Measurements from ENCODE around the gene CISH.
A peak's percentile ranks its signal among the peaks of the same experiment; 100 is the strongest.

The CISH gene

DNA sequence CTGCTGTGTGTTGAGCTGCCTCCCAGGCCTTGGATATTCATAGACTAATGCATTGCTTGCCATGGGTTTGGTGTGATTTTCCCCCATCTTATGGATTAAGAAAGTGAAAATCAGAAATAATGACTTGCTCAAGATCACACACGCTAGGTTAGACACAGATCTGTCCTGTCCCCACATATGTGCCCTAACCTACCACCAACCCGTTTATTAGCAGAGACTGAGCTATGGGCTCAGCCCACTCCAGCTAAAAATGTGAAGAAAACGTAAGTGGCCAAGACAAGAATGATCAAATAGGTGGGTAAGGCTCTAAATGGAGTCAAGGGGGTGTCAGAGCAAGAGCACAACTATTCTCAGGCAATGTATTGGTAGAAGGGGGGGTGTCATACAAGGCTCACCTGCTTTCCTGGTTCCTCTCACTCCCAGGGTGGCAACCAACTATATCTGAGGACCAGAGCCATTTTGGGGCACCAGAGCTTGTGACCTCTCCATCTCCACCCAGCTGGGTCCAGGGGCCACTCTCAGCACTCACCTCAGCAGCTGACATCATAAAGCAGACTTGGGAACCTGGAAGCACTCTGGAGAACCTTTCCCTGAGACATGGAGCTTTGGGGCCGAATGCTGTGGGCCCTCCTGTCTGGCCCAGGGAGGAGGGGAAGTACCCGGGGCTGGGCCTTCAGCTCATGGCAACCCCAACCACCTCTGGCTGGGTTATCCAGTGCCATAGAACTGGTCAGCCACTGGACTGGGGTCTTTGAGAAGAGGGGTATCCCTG lies 40.9 kb downstream of the CISH start:
- no peak for DNase-seq (ENCODE audit: extremely low read depth, low read depth)
- TF ChIP-seq, protein P1, sequence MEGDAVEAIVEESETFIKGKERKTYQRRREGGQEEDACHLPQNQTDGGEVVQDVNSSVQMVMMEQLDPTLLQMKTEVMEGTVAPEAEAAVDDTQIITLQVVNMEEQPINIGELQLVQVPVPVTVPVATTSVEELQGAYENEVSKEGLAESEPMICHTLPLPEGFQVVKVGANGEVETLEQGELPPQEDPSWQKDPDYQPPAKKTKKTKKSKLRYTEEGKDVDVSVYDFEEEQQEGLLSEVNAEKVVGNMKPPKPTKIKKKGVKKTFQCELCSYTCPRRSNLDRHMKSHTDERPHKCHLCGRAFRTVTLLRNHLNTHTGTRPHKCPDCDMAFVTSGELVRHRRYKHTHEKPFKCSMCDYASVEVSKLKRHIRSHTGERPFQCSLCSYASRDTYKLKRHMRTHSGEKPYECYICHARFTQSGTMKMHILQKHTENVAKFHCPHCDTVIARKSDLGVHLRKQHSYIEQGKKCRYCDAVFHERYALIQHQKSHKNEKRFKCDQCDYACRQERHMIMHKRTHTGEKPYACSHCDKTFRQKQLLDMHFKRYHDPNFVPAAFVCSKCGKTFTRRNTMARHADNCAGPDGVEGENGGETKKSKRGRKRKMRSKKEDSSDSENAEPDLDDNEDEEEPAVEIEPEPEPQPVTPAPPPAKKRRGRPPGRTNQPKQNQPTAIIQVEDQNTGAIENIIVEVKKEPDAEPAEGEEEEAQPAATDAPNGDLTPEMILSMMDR (IDR thresholded peaks at IDR 0.05; ENCODE audit: low read depth, low read length): no peak

DNA sequence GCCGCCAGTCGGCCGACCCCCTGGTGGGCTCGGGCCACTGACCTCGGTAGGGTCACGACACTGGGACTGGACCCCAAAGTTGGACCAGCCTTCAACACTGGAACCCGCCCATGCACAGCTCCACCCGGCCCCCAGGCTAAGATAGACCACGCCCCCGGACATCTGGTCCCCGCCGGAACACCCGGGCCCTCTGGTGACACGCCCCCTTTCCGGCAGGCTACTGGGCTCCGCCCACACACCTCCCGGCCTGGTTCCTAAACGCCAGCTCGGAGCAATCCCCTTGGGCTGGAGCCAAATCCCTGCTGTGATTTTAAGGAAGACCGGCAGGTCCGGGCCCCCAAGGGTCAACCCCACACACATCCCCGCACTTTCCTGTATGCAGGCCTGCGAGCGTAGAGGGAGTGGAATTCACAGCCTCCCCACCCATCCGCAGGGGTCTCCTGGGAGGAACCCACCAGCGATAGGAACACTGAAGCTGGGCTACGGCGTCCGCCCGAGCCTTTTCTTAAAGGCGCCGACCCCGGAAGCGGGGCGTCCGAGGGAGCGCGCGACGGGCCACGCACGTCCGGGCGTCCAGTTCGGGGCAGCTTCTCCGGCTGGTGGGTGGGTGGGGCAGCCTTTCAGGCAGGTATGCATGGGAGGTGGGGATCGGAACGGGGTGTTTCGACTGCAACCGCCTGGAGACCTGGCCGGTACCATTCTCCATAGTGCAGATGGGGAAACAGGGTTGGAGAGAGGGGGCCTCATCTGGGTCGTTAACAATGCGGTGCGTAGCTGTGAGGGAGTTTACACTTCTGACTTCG lies 42.4 kb downstream of the CISH start, which contains the start of gene HEMK1:
TSS of gene HEMK1 (plus strand) at position 576 of the 803 bp plus-strand sequence. CDS start 1,583 bp downstream, outside the sequence.
- TF ChIP-seq, protein P1 (IDR thresholded peaks at IDR 0.05; ENCODE audit: low read depth, low read length): no peak
- peak; percentile 82 for DNase-seq (ENCODE audit: extremely low read depth, low read depth)

DNA sequence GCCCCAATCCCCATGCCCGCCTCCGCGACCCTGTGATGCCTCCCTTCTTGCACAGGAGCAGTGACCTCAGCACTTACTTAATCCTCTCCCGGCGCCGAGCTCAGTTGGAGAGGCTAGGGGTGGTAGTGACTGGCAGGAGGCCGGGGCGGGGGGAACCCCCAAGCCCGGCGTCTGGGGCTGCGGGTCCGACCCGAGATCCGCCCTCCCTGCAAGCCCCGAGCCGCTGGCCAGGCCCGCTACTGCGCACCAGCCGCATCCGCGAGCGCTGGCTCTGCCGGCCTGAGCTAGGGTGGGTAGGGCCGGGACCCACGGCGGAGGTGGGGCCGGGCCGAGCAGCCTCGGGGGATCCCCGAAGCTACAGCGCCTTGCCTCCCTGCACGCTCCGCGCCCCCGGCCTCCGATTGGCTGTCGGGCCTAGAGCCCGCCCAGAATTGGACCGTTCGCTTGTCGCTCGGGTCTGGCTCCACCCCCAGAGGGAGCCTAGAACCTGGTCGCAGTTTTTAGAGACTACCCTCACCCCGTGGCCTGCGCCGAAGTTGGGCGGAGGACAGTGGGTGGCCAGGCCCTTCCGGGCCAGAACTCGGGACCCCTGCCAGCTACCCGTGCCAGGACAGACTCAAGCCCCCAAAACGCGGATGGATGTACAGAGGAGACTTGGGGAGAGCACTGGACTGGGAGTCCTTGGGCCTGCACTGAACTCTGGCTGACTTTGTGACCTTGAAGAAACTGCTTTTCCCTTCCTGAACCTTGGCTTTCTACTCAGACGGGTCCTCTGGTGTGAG lies 44.0 kb downstream of the CISH start, which contains the start of gene C3orf18:
TSS of gene C3orf18 (minus strand) at position 362 of the 782 bp plus-strand sequence. CDS start 2,048 bp downstream, outside the sequence.
- peak; percentile 69 for DNase-seq (ENCODE audit: extremely low read depth, low read depth)
- TF ChIP-seq, protein P1 (IDR thresholded peaks at IDR 0.05; ENCODE audit: low read depth, low read length): no peak

DNA sequence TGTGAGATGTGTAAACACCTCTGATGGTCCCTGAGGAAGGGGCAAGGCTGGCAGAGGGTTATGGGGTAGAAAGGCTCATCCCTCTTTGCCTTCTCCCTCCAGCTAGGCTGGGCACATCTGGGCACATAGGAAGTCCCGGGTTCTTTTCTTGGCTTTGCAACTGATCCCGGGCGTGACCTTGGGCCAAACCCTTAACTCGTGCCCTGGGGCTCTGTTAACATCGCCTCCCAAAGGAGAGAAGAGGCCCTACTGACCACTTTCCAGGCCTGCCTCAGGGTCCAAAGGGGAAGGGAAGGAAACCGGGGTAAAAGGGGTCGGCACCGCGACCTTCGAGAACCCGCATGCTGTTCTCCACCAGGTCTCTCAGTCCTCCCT lies 44.6 kb downstream of the CISH start:
- no peak for DNase-seq (ENCODE audit: extremely low read depth, low read depth)
- TF ChIP-seq, protein P1 (IDR thresholded peaks at IDR 0.05; ENCODE audit: low read depth, low read length): no peak

DNA sequence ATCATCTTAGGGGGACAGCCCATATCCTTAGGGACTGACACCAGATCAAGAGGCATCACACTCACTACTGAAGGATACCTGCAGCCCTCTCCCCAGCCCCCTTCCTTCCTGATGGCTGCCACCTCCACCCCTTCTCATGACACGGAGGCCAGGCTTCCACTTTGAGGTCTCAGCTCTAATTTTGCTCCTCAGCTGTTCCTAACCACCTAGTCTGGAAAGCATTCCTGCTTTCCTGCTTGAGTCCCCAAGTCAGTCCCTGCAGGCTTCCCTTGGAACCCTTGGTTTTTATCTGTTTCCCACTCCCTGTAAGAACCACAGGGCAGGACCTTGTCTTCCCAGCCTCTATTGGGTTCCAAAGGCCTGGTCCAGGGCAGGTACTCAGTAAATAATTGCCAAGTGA lies 47.3 kb downstream of the CISH start:
- TF ChIP-seq, protein P1 (IDR thresholded peaks at IDR 0.05; ENCODE audit: low read depth, low read length): no peak
- no peak for DNase-seq (ENCODE audit: extremely low read depth, low read depth)

DNA sequence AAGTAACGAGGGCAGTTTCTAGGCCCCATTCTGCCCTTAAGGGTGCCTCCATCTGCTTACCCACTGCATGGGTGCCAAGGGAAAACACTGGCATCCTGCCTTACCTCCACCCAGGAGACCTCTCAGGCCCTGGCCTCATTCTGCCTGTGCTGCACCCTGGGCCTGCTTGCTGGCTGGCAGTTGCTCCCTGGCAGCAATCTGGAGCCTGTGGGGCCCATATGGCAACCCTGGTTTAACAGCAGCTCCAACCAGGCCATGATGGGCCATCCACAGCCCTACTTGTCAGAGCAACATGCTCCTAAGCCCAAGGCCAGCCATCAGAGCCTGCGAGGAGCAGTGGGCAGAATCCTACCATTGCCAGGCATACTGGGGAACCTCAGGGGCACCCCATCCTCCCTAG lies 47.7 kb downstream of the CISH start:
- TF ChIP-seq, protein P1 (IDR thresholded peaks at IDR 0.05; ENCODE audit: low read depth, low read length): no peak
- DNase-seq (ENCODE audit: extremely low read depth, low read depth): no peak
